SH-SY5Y (cell line): ENCODE data around the gene MESP2.

Source experiments
- GATA2 ChIP-seq: IDR thresholded peaks from 2 replicates; pipeline ENCODE4 v1.6.1; 2011; ENCODE audit warnings: mild to moderate bottlenecking, low read depth, low read length
- GATA3 ChIP-seq: IDR thresholded peaks from 2 replicates; pipeline ENCODE4 v1.6.1; 2011; ENCODE audit warnings: low read depth, mild to moderate bottlenecking, low read length, moderate library complexity

GRCh38 chr15:89778861-89779260 is 2.7 kb downstream of the MESP2 start:
- TF ChIP-seq GATA2 (no peak), GATA3 (no peak)
